ENCODE results near the gene ABCB8.
A peak's percentile ranks its signal among the peaks of the same experiment; 100 is the strongest.

ABCB8 gene

GRCh38 chr7:151076863-151077704 is 48.8 kb downstream of the ABCB8 start:
- no peak for DNase-seq

DNA sequence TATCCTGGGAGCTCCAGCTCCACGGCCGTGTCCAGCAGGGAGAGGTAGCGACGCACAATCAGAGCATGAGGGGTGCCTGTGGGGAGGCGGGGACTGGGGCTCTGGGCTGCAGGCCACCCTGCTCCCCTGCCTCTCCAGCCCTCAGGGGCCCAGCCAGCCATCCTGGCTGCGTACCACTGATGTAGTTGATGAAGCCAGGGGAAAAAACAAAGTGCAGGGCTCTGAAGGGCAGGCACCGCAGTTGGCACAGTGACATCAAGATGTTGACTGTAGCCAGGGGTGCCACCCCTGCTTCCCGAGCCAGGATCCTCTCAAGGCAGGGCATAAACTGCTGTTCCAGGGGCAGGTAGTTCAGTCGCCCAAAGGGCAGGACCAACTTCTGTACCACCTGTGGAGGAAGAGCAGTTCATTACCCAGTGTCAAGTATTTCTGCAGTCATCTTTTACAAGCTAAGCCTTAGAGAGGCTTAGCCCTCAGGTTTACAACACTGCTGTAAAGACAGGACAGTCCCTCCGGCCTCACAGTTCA is 49.5 kb downstream of the ABCB8 start:
- DNase-seq = no peak

- no peak for DNase-seq
These were observed 50.2 kb downstream of the ABCB8 start for GRCh38 chr7:151078233-151079040.

GRCh38 chr7:151079199-151079910 is 51.1 kb downstream of the ABCB8 start:
- no peak for DNase-seq

DNA sequence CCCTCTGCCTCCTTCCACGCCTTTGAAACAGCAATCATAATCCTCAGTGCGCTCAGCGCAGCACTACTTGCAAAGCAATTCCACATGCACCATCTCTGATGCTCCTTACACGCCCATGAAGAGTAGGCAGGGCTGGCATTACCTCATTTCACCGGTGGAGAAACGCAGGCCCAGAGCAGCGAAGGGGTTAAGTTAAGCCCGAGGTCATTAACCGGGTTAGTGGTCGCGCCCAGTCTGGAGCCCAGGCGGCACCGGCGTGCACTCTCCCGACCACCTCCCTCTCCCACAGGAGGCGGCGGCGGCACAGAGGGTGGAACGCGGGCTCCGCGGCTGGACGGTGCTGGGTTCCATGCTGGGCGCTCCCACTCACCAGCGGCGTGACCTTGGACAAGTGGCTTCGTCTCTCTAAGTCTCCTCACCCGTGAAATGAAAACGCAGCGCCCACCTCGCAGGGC is 51.8 kb downstream of the ABCB8 start:
- DNase-seq = no peak

GRCh38 chr7:151080522-151081169 is 52.4 kb downstream of the ABCB8 start, which contains the start of gene FASTK:
Gene FASTK (minus strand): TSS chr7:151080809. CDS start chr7:151080766, 43 bp downstream.
- DNase-seq = peak; percentile 82

DNA sequence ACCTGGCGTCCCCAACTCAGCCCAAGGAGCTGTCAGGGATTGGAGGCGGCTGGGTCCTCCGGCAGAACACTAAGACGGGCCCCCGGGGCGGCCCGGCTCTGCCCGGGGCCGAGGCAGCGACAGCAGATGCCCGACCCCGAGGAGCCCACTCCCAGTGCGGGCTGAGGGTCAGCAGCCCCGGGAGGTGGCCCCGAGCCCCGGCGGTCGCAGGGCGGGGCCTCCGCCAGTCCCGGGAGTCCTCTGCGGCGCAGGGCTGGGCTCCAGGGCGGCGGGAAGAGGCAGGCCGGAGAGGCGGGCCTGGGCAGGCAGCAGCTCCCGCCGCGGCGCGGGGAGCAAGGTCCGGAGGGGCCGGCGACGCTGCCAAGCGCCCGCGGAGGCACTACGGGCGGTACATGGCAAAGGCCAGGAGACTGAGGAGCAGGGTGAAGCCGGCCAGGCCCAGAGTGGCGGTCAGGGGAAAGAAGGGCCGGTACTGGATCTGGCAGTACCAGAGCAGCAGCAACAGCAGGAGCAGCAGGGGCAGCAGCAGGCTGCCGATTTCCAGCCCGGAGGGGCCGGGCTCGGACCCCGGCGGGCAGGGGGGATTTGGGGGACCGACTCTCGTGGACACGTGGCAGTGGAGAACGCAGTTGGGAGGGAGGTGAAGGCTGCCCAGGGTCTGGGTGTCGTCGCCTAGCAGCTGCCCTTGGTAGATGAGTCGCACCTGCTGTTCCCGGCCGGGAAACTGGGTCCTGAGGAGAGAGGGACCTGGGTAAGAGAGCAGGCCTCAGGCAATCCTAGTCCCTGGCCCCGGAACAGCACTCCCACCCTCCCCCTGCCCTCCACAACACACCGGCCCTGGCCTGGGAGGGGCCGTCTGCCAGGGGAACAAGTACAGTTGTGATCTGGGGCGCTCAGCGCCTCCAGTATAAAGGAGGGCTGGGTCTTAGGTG is 53.2 kb downstream of the ABCB8 start:
- no peak for DNase-seq

GRCh38 chr7:151082141-151083070 is 54.2 kb downstream of the ABCB8 start:
- DNase-seq = no peak

DNA sequence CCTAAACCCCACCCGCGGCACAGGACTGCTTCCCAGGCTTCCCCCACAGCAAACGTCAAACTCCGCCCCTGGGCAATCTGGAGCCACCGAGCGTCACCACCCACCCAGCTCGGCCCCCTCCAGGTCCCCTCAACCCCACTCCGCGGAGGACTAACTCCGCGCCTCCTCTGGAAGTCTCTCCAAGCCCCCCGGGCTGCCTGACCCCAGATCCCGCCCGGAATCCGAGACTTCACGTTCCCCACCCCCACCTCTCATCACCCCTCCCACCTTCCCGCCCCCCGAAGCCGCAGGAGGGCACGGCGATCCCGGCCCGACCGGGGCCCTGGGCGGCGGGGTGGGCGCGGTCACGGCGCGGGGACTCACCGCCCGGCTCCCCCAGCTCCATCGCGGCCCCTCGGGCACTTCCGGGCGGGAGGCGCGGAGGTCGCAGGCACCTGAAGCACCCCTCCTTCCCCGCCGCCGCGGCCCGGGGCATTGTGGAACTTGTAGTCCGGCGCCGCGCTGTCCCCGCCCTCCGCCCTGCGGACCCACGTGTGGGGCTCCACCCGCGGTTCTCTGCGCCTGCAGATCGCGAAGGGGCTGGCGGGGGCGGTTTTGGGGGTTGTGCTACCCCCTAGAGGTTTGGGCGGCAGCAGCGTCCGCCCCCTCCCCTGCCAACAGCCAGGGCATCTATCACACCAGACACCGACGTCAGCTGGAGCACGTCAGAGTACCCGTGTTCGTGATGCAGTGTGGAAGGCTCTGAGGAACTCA is 55.0 kb downstream of the ABCB8 start, which contains the start of gene TMUB1:
TSS of gene TMUB1 (minus strand) at position 423 of the 753 bp plus-strand sequence. CDS start 930 bp downstream, outside the sequence.
- peak; percentile 87 for DNase-seq

DNA sequence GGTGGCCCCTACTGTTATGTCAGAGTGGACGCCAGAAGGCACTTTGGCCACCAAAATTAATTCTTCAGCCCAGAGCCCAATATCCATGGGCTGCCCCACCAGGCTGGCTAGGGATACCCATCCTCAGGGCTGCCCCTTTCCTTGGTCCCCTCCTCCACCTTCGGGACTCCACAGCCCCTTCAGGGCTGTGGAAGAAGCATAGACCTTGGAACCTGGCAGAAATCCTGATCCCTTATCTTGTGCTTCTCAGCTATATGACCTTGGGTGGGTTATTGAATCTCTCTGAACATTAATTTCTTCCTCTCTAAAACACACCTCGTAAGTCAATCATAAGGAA is 55.5 kb downstream of the ABCB8 start:
- no peak for DNase-seq

GRCh38 chr7:151085329-151085690 is 57.1 kb downstream of the ABCB8 start:
- no peak for DNase-seq

- DNase-seq = peak; percentile 59
These were observed 57.7 kb downstream of the ABCB8 start, which contains the start of gene AGAP3 for GRCh38 chr7:151085691-151086620. Gene AGAP3 (plus strand): TSS chr7:151086475. CDS start chr7:151086742, 267 bp downstream.

GRCh38 chr7:151086802-151087244 is 58.6 kb downstream of the ABCB8 start:
- peak; percentile 23 for DNase-seq

- DNase-seq = peak; percentile 29
These were observed 59.2 kb downstream of the ABCB8 start for GRCh38 chr7:151087245-151088018.

- no peak for DNase-seq
These were observed 60.0 kb downstream of the ABCB8 start for GRCh38 chr7:151088019-151088855.
